Measurements from ENCODE around the gene NPM1.
A peak's percentile ranks its signal among the peaks of the same experiment; 100 is the strongest.
"Not testable (repeated sequence)": the region's sequence is repeated elsewhere in the genome, so short reads cannot be mapped to it uniquely, and the experiment has no call there.

Gene NPM1

GRCh38 chr5:171386861-171387344 lies 746 bp upstream of the NPM1 start:
- DNase-seq = peak; percentile 66

GRCh38 chr5:171387970-171388815 lies 544 bp downstream of the NPM1 start:
- peak; percentile 92 for DNase-seq

GRCh38 chr5:171388816-171389168 lies 1.1 kb downstream of the NPM1 start:
- no peak for DNase-seq

- no peak for DNase-seq
These were observed 3.4 kb downstream of the NPM1 start for GRCh38 chr5:171390883-171391677.

GRCh38 chr5:171391996-171392577 lies 4.4 kb downstream of the NPM1 start:
- DNase-seq = no peak

- DNase-seq = no peak
These were observed 5.0 kb downstream of the NPM1 start for GRCh38 chr5:171392585-171393159.

- no peak for DNase-seq
These were observed 7.4 kb downstream of the NPM1 start for GRCh38 chr5:171395042-171395441.

- DNase-seq = not testable (repeated sequence)
These were observed 8.9 kb downstream of the NPM1 start for GRCh38 chr5:171396583-171396982.

GRCh38 chr5:171397190-171397589 lies 9.5 kb downstream of the NPM1 start:
- no peak for DNase-seq

- no peak for DNase-seq
These were observed 9.9 kb downstream of the NPM1 start for GRCh38 chr5:171397599-171397998.

GRCh38 chr5:171398660-171399059 lies 11.0 kb downstream of the NPM1 start:
- DNase-seq = not testable (repeated sequence)

GRCh38 chr5:171400169-171400568 lies 12.5 kb downstream of the NPM1 start:
- DNase-seq = no peak

- DNase-seq = no peak
These were observed 13.7 kb downstream of the NPM1 start for GRCh38 chr5:171401167-171401947.

- DNase-seq = not testable (repeated sequence)
These were observed 15.1 kb downstream of the NPM1 start for GRCh38 chr5:171402751-171403150.

- DNase-seq = peak; percentile 68
These were observed 18.0 kb downstream of the NPM1 start for GRCh38 chr5:171405615-171406014.

- DNase-seq = no peak
These were observed 19.6 kb downstream of the NPM1 start for GRCh38 chr5:171407234-171407633.

GRCh38 chr5:171409164-171410136 lies 21.8 kb downstream of the NPM1 start:
- DNase-seq = peak; percentile 61

- no peak for DNase-seq
These were observed 22.5 kb downstream of the NPM1 start for GRCh38 chr5:171410181-171410580.

- DNase-seq = no peak
These were observed 24.5 kb downstream of the NPM1 start for GRCh38 chr5:171412186-171412585.

GRCh38 chr5:171413153-171413910 lies 25.7 kb downstream of the NPM1 start:
- no peak for DNase-seq
